Hepatocyte (in vitro differentiated cells): ENCODE measurements around the gene CYTH4. TPM values are rescaled to one million over a fixed set of nuclear protein-coding genes. Genes with fewer than 3 reads are reported as not detected.

Source experiments
- DNase-seq: peaks from one replicate; pipeline ENCODE4 v3.0.0-alpha.2; 2016; ENCODE audit warnings: low spot score
- H2AFZ ChIP-seq: fragments of 200-600 bp; sonication (generic); 2 replicates; pipeline ENCODE4 v1.6.0; 2016; ENCODE audit warnings: antibody characterized with exemption, mild to moderate bottlenecking
- H3K27ac ChIP-seq: fragments of 200-600 bp; sonication (generic); 2 replicates; pipeline ENCODE4 v1.5.1; 2016; ENCODE audit warnings: mild to moderate bottlenecking
- H3K27me3 ChIP-seq: fragments of 200-600 bp; sonication (generic); 2 replicates; pipeline ENCODE4 v1.6.1; 2016
- H3K36me3 ChIP-seq: fragments of 200-600 bp; sonication (generic); replicated peaks from 2 replicates; pipeline ENCODE4 v1.5.1; 2016; ENCODE audit warnings: low read depth; ENCODE audit not compliant: insufficient read depth
- H3K4me1 ChIP-seq: fragments of 200-600 bp; sonication (generic); 2 replicates; pipeline ENCODE4 v1.5.1; 2016; ENCODE audit warnings: mild to moderate bottlenecking, moderate library complexity; ENCODE audit not compliant: insufficient read depth
- H3K4me2 ChIP-seq: fragments of 200-600 bp; sonication (generic); 2 replicates; pipeline ENCODE4 v1.6.0; 2016
- H3K4me3 ChIP-seq: fragments of 200-600 bp; sonication (generic); 2 replicates; pipeline ENCODE4 v1.5.1; 2016; ENCODE audit warnings: mild to moderate bottlenecking
- H3K79me2 ChIP-seq: fragments of 200-600 bp; sonication (generic); 2 replicates; pipeline ENCODE4 v1.6.0; 2017; ENCODE audit warnings: mild to moderate bottlenecking
- H3K9me2 ChIP-seq: fragments of 200-600 bp; sonication (generic); replicated peaks from 2 replicates; pipeline ENCODE4 v1.6.0; 2017; ENCODE audit warnings: mild to moderate bottlenecking; ENCODE audit not compliant: insufficient read depth
- H3K9me3 ChIP-seq: fragments of 200-600 bp; sonication (generic); 2 replicates; pipeline ENCODE4 v1.5.1; 2016; ENCODE audit warnings: low read depth, mild to moderate bottlenecking
- H4K20me1 ChIP-seq: fragments of 200-600 bp; sonication (generic); 2 replicates; pipeline ENCODE4 v1.6.0; 2016; ENCODE audit warnings: mild to moderate bottlenecking; ENCODE audit not compliant: insufficient read depth, poor library complexity, severe bottlenecking
- EZH2 ChIP-seq: fragments of 200-600 bp; sonication (generic); IDR thresholded peaks from 2 replicates; pipeline ENCODE4 v1.6.1; 2016; ENCODE audit warnings: antibody characterized with exemption, mild to moderate bottlenecking, borderline replicate concordance
- EZH2phosphoT487 ChIP-seq: fragments of 200-600 bp; sonication (generic); IDR thresholded peaks from one replicate; pipeline ENCODE4 v1.6.1; 2018; ENCODE audit warnings: antibody characterized with exemption, mild to moderate bottlenecking, low read depth, moderate library complexity; ENCODE audit not compliant: unreplicated experiment, severe bottlenecking
- WGBS: methylation state at CpG from one replicate; pipeline ENCODE4 v1.1.6; 2016; ENCODE audit warnings: low lambda C conversion rate; ENCODE audit errors: missing lambda C conversion rate; 5-methylcytosine and 5-hydroxymethylcytosine counted together
- polyA plus RNA-seq: library from polyadenylated mRNA; unstranded; fragments of >200 nt; fragmentation: Nextera tagmentation; extraction: Ambion mirVana; gene quantifications from 2 replicates; pipeline ENCODE4 v1.2.1, GENCODE V29; 2016
- total RNA-seq: library from RNA; depleted of rRNA; stranded (reverse); fragments of >200 nt; gene quantifications from 2 replicates; pipeline ENCODE4 v1.2.3, GENCODE V29; 2014
- TF ChIP-seq, protein P1 (sequence below): fragments of 200-600 bp; sonication (generic); IDR thresholded peaks from 2 replicates; pipeline ENCODE4 v1.5.1; 2016; ENCODE audit warnings: antibody characterized with exemption, mild to moderate bottlenecking; ENCODE audit not compliant: poor library complexity

The CYTH4 gene
- total and polyA plus RNA-seq, 2 experiments from 2014 or later: 0.57 to 0.94 TPM

DNA sequence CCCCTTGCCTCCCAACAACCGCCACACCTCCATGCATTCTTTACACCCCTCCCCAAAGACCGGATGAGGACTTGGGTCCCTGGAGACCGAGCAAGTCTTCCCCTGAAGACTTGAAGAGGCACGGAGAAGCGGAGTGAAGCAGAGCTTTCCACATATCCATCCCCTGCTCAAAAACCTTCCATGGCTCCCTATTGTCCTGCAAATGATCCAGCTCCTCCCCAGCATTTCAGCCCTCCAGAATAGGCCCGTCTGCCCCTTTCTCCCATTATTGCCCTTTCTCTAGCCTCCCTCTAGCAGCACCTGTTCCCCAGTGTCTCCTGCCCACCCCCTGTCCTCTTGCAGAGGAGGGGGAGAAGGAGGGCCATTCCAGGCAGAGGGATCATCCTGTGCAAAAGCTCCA lies 59.8 kb downstream of the CYTH4 start:
- H3K79me2 ChIP-seq: no peaks in the 10 kb centered on the region
- H4K20me1 ChIP-seq: no peaks in the 10 kb centered on the region
- WGBS: 72% methylated on average over 6 of the region's 6 CpGs
- H3K27me3 ChIP-seq: no peaks in the 10 kb centered on the region
- no peak overlapping the region for H3K27ac ChIP-seq
- no peak overlapping the region for H3K4me3 ChIP-seq
- no peak overlapping the region for H3K4me2 ChIP-seq
- no peaks in the 10 kb centered on the region for H3K9me2 ChIP-seq
- peaks cover 4% of the 10 kb centered on the region for H3K4me1 ChIP-seq
- no peak overlapping the region for H2AFZ ChIP-seq
- TF ChIP-seq, protein P1, sequence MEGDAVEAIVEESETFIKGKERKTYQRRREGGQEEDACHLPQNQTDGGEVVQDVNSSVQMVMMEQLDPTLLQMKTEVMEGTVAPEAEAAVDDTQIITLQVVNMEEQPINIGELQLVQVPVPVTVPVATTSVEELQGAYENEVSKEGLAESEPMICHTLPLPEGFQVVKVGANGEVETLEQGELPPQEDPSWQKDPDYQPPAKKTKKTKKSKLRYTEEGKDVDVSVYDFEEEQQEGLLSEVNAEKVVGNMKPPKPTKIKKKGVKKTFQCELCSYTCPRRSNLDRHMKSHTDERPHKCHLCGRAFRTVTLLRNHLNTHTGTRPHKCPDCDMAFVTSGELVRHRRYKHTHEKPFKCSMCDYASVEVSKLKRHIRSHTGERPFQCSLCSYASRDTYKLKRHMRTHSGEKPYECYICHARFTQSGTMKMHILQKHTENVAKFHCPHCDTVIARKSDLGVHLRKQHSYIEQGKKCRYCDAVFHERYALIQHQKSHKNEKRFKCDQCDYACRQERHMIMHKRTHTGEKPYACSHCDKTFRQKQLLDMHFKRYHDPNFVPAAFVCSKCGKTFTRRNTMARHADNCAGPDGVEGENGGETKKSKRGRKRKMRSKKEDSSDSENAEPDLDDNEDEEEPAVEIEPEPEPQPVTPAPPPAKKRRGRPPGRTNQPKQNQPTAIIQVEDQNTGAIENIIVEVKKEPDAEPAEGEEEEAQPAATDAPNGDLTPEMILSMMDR: no peak
- TF ChIP-seq EZH2: no peak
- no peak for TF ChIP-seq EZH2phosphoT487
- no peaks in the 10 kb centered on the region for H3K9me3 ChIP-seq
- H3K36me3 ChIP-seq: no peaks in the 10 kb centered on the region
- DNase-seq: no peak

DNA sequence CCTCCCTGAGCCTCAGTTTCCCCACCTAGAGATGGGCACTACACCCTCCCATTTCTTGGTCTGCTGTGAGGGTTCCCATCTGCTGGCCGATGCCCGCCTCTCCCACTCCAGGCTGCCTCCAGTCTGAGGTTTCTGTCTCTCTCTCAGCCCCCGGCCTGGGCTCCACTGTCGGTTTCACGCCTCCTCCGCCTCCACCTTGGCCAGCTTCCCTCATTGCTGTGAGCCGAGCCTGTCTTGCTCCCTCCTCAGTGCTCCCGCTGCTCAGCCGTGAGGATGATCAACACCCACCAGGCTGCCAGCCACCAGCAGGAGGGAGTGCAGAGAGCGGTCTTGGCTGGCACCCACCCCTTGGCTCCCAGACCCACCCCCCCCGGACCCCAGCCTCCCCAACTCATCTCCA lies 61.0 kb downstream of the CYTH4 start:
- TF ChIP-seq, protein P1: no peak
- TF ChIP-seq EZH2phosphoT487 (no peak), EZH2 (no peak)

DNA sequence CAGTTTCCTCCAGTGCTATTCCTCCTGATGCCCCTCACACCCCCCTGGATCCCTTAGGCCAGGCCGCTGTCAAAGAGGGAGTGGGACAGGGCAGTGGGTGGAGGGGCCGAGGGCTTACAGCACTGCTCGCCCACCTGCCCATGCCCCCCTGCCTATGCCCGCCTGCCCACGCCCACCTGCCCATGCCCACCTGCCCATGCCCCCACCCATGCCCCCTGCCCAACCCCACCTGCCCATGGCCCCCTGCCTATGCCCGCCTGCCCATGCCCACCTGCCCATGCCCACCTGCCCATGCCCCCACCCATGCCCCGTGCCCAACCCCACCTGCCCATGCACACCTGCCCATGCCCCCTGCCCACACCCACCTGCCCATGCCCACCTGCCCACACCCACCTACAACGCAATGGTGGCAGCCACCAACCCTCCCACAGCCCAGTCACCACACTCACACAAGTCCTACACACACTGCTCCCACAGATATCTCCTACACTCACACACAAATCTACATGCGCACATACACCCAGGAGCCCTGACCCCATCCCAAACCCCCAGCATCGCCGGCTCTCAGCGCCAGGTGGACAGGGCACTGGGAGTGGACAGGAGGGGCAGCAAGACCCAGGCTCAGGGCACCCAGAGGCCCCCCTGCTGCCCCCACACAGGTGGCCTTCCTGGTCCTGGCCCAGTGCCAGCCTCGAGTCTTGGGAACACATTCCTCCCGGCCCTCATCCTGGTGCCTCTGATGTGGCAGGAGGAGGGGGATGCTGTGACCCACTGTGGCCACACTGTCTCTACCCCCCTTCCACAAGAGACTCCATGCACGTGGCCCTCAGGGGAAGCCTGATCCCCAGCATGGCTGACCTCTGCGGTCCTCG lies 61.8 kb downstream of the CYTH4 start:
- no peaks in the 10 kb centered on the region for H3K9me2 ChIP-seq
- TF ChIP-seq EZH2phosphoT487 (no peak), EZH2 (no peak)
- TF ChIP-seq, protein P1: no peak
- H3K9me3 ChIP-seq: no peaks in the 10 kb centered on the region
- H3K4me3 ChIP-seq: no peak overlapping the region
- H3K36me3 ChIP-seq: no peaks in the 10 kb centered on the region
- DNase-seq: no peak
- H3K79me2 ChIP-seq: no peaks in the 10 kb centered on the region
- H4K20me1 ChIP-seq: no peaks in the 10 kb centered on the region
- no peaks in the 10 kb centered on the region for H3K27me3 ChIP-seq
- 83% methylated on average over 13 of the region's 17 CpGs for WGBS
- peaks cover 4% of the 10 kb centered on the region for H3K4me1 ChIP-seq
- H3K4me2 ChIP-seq: no peak overlapping the region
- H3K27ac ChIP-seq: no peak overlapping the region
- no peak overlapping the region for H2AFZ ChIP-seq

More for the DNA sequence above, 61.0 kb downstream of the CYTH4 start:
- H2AFZ ChIP-seq: no peak overlapping the region
- no peaks in the 10 kb centered on the region for H3K27me3 ChIP-seq
- no peaks in the 10 kb centered on the region for H3K36me3 ChIP-seq
- no peak overlapping the region for H3K4me2 ChIP-seq
- H4K20me1 ChIP-seq: no peaks in the 10 kb centered on the region
- no peaks in the 10 kb centered on the region for H3K9me3 ChIP-seq
- H3K9me2 ChIP-seq: no peaks in the 10 kb centered on the region
- WGBS: 83% methylated on average over 9 of the region's 11 CpGs
- no peak for DNase-seq
- H3K27ac ChIP-seq: no peak overlapping the region
- peaks cover 4% of the 10 kb centered on the region for H3K4me1 ChIP-seq
- no peak overlapping the region for H3K4me3 ChIP-seq
- no peaks in the 10 kb centered on the region for H3K79me2 ChIP-seq
